ENCODE measurements around the gene ARVCF.

DNA sequence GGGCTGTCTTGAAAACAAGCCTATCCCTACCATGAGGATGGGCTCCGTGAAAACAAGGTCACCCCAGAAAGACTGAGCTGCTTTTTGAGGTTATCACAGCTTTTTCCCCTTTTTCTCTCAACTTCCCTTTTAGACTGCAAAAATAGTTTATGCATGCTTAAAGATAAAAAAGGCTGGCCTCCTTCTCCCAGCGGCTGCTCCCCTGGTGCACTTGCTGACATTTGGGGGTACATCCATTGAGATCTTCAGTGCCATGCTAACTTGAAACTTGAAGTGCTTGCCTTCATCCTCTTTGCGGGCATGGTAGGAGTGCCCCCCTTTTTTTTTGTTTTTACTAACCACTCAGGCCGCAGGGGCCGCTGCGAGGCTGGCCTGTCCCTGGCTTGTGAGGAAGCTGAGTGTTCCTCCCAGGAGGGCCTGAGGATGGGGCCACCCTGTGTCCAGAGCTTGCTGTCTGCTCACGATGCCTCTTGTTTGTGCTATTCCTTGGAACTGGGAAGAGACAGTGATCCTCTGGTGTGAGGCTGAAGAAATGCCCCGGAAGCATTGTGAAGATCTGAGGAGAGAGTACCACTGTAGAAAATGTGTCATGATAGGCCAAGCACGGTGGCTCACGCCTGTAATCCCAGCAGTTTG is 6.5 kb upstream of the ARVCF start:
- TF ChIP-seq, protein P1, sequence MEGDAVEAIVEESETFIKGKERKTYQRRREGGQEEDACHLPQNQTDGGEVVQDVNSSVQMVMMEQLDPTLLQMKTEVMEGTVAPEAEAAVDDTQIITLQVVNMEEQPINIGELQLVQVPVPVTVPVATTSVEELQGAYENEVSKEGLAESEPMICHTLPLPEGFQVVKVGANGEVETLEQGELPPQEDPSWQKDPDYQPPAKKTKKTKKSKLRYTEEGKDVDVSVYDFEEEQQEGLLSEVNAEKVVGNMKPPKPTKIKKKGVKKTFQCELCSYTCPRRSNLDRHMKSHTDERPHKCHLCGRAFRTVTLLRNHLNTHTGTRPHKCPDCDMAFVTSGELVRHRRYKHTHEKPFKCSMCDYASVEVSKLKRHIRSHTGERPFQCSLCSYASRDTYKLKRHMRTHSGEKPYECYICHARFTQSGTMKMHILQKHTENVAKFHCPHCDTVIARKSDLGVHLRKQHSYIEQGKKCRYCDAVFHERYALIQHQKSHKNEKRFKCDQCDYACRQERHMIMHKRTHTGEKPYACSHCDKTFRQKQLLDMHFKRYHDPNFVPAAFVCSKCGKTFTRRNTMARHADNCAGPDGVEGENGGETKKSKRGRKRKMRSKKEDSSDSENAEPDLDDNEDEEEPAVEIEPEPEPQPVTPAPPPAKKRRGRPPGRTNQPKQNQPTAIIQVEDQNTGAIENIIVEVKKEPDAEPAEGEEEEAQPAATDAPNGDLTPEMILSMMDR (IDR thresholded peaks at IDR 0.05; ENCODE audit: extremely low read depth in 1 of 2, insufficient read depth in 1 of 2, low read depth in 1 of 2, low read length in 2 of 2), result no peak
- TF ChIP-seq POLR2A (IDR thresholded peaks at IDR 0.05; ENCODE audit: low read depth, low read length), result no peak
- no peak for TF ChIP-seq GATA2 (IDR thresholded peaks at IDR 0.05; ENCODE audit: insufficient read depth, insufficient read length, low read depth, low read length)
- no peak for TF ChIP-seq EZH2 (IDR thresholded peaks at IDR 0.05; ENCODE audit: borderline replicate concordance, low read depth, low read length, severe bottlenecking)
- TF ChIP-seq POLR2AphosphoS5 (IDR thresholded peaks at IDR 0.05; ENCODE audit: insufficient read depth, low read depth, low read length), result no peak
- TF ChIP-seq, protein P2, sequence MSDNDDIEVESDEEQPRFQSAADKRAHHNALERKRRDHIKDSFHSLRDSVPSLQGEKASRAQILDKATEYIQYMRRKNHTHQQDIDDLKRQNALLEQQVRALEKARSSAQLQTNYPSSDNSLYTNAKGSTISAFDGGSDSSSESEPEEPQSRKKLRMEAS (IDR thresholded peaks at IDR 0.05; ENCODE audit: insufficient read depth, insufficient read length), result no peak
- no peak for TF ChIP-seq JUN (IDR thresholded peaks at IDR 0.05; ENCODE audit: borderline replicate concordance, insufficient read depth, insufficient read length, low read depth)
- TF ChIP-seq FOS (IDR thresholded peaks at IDR 0.05; ENCODE audit: borderline replicate concordance, insufficient read depth, low read length), result no peak

All from endothelial cell of umbilical vein (primary cell).